ENCODE measurements around the gene ANKS1B.

Gene ANKS1B

DNA sequence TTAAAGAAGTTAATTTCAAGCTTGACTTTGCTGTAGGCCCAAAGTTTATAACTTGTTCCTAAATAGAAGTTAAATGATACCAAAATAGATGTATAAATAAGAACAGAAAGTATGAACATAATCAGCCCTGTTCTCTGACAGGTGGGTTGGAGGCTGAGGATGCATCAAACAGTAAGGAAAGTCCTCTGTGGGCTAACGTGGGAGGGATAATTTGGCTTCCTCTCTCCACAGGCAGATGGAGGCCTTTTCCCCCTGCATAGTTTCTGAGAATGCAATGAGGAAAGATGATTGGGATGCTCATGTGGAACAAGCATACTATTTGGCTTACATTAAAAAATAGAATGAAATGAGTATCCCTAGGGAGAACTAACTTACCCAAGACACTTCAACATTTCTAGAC, 280.7 kb downstream of the ANKS1B start:
- Histone ChIP-seq H3K9ac (ENCODE audit: low read length) (no peak overlapping the region), H3K27me3 (ENCODE audit: control insufficient read depth, insufficient read depth, low read length) (no peaks in the 10 kb centered on the region), H3K4me1 (ENCODE audit: control insufficient read depth, insufficient read depth, low read length) (no peaks in the 10 kb centered on the region), H3K27ac (ENCODE audit: low read depth, low read length) (no peak overlapping the region), H3K36me3 (ENCODE audit: control insufficient read depth, insufficient read depth, low read length) (no peaks in the 10 kb centered on the region), H3K9me3 (ENCODE audit: control insufficient read depth, insufficient read depth, low read depth, low read length) (no peaks in the 10 kb centered on the region), H3K4me3 (ENCODE audit: low read depth, low read length) (no peak overlapping the region)

DNA sequence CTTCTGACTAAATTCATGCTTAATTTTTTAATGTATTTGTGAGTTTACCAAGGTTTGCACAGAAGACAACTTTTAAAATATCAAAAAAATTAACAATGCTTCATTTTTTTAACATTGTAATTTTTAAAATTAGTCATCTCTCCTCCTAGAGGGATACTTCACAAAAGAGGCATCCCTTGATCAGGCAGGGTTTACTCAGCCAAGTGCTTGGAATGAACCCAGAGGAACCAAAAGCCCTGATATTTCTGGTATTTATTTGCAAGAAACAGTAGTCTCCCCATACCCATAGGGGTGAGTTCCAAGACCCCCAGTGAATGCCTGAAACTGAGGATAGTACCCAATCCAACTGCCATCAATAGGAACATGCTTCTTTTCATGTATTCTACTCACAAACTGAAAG, 284.7 kb downstream of the ANKS1B start:
- H3K27ac ChIP-seq (ENCODE audit: low read depth, low read length), result no peak overlapping the region

DNA sequence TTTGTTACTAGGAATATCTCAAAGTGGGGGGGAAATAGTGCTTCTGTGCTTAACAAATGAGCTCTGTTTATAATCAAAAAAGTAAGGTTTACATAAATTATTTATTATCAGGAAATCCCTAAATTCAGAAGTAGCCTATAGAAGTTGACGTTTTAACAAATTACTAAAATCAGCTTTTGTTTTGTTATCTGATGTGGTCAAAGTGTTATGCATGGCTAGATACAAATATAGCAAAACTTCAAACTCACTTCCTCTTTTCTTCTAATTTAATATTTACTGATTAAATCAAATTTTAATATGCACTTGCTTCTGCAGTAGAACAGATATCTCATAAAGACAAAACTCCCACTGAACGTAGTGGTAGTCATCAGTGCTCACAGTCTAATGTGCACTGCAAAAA, 289.7 kb downstream of the ANKS1B start:
- Histone ChIP-seq H3K9ac (ENCODE audit: low read length) (no peak overlapping the region), H3K4me3 (ENCODE audit: low read depth, low read length) (no peak overlapping the region), H3K27me3 (ENCODE audit: control insufficient read depth, insufficient read depth, low read length) (no peaks in the 10 kb centered on the region), H3K27ac (ENCODE audit: low read depth, low read length) (no peak overlapping the region), H3K36me3 (ENCODE audit: control insufficient read depth, insufficient read depth, low read length) (no peaks in the 10 kb centered on the region), H3K4me1 (ENCODE audit: control insufficient read depth, insufficient read depth, low read length) (no peaks in the 10 kb centered on the region), H3K9me3 (ENCODE audit: control insufficient read depth, insufficient read depth, low read depth, low read length) (peaks cover 16% of the 10 kb centered on the region)

More for the DNA sequence above, 284.7 kb downstream of the ANKS1B start:
- Histone ChIP-seq H3K4me1 (ENCODE audit: control insufficient read depth, insufficient read depth, low read length) (no peaks in the 10 kb centered on the region), H3K27me3 (ENCODE audit: control insufficient read depth, insufficient read depth, low read length) (no peaks in the 10 kb centered on the region), H3K9me3 (ENCODE audit: control insufficient read depth, insufficient read depth, low read depth, low read length) (peaks cover 7% of the 10 kb centered on the region; the same call in 1 of the 2 replicates), H3K9ac (ENCODE audit: low read length) (no peak overlapping the region), H3K4me3 (ENCODE audit: low read depth, low read length) (no peak overlapping the region), H3K36me3 (ENCODE audit: control insufficient read depth, insufficient read depth, low read length) (no peaks in the 10 kb centered on the region)

DNA sequence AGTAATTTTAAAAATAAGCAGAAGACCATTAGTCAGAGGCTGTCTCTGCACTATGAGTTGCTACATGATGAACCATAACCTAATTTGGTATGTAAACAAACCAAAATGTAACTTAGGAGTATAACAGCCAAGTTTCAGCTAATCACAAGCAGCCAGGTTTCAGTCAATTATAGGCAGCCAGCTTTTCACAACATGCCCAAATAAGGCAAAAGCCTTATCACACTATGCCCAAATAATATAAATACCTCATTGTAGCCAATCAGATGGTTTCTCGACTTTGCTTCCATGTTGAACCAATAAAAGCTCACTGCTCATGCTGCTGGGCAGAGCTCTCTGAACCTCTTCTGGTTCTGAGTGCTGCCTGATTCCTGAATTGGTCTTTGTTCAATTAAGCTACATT, 298.6 kb downstream of the ANKS1B start:
- H3K27ac ChIP-seq (ENCODE audit: low read depth, low read length), result no peak overlapping the region
- no peak overlapping the region for H3K4me3 ChIP-seq (ENCODE audit: low read depth, low read length)
- no peaks in the 10 kb centered on the region for H3K27me3 ChIP-seq (ENCODE audit: control insufficient read depth, insufficient read depth, low read length)
- no peaks in the 10 kb centered on the region for H3K4me1 ChIP-seq (ENCODE audit: control insufficient read depth, insufficient read depth, low read length)
- H3K9me3 ChIP-seq (ENCODE audit: control insufficient read depth, insufficient read depth, low read depth, low read length), result peaks cover 9% of the 10 kb centered on the region
- H3K36me3 ChIP-seq (ENCODE audit: control insufficient read depth, insufficient read depth, low read length), result no peaks in the 10 kb centered on the region
- H3K9ac ChIP-seq (ENCODE audit: low read length), result no peak overlapping the region

DNA sequence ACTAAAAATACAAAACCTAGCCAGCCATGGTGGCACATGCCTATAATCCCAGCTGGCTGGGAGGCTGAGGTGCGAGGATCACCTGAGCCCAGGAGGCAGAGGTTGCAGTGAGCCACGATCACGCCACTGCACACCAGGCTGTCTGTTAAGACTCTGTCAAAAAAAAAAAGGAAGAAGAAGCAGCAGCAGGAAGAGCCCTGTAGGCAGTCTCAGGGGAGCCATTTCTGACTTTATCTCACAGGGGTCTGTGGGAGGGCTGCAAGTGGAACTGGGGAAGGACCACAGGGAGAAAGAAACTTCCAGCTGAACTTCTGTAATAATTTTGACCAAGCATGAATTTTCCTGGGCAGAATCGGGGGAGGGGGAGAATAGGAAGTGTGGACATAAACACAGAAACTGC, 304.5 kb downstream of the ANKS1B start:
- H3K27me3 ChIP-seq (ENCODE audit: control insufficient read depth, insufficient read depth, low read length), result no peaks in the 10 kb centered on the region
- H3K9ac ChIP-seq (ENCODE audit: low read length), result no peak overlapping the region
- no peaks in the 10 kb centered on the region for H3K36me3 ChIP-seq (ENCODE audit: control insufficient read depth, insufficient read depth, low read length)
- H3K27ac ChIP-seq (ENCODE audit: low read depth, low read length), result no peak overlapping the region
- no peak overlapping the region for H3K4me3 ChIP-seq (ENCODE audit: low read depth, low read length)
- no peaks in the 10 kb centered on the region for H3K4me1 ChIP-seq (ENCODE audit: control insufficient read depth, insufficient read depth, low read length)
- H3K9me3 ChIP-seq (ENCODE audit: control insufficient read depth, insufficient read depth, low read depth, low read length), result peaks cover 3% of the 10 kb centered on the region; the same call in 1 of the 2 replicates

DNA sequence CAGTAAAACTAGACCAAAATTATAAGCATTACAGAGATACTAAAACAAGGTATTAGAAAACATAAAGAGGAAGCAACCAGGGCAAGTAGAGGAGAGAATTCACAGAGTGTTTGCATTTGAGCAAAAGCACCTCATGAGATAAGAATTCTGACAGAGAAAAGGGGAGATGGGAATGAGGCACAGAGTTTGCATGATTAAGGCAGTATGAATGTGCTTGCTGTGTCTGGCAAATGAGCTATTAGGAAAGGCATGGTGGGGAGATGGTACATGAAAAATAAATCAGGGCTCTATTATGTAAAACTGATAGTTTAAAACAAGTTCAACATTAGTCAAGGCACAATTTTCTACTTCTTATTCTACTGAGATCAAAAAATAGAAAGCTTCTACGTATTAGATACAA, 314.1 kb downstream of the ANKS1B start:
- Histone ChIP-seq H3K36me3 (ENCODE audit: control insufficient read depth, insufficient read depth, low read length) (no peaks in the 10 kb centered on the region), H3K9me3 (ENCODE audit: control insufficient read depth, insufficient read depth, low read depth, low read length) (peaks cover 9% of the 10 kb centered on the region), H3K4me3 (ENCODE audit: low read depth, low read length) (no peak overlapping the region), H3K4me1 (ENCODE audit: control insufficient read depth, insufficient read depth, low read length) (peaks cover 6% of the 10 kb centered on the region; the same call in 1 of the 2 replicates), H3K9ac (ENCODE audit: low read length) (no peak overlapping the region), H3K27ac (ENCODE audit: low read depth, low read length) (0 out of 2 replicates have a peak overlapping the region, but pooled peaks have one; percentile 47), H3K27me3 (ENCODE audit: control insufficient read depth, insufficient read depth, low read length) (no peaks in the 10 kb centered on the region)

DNA sequence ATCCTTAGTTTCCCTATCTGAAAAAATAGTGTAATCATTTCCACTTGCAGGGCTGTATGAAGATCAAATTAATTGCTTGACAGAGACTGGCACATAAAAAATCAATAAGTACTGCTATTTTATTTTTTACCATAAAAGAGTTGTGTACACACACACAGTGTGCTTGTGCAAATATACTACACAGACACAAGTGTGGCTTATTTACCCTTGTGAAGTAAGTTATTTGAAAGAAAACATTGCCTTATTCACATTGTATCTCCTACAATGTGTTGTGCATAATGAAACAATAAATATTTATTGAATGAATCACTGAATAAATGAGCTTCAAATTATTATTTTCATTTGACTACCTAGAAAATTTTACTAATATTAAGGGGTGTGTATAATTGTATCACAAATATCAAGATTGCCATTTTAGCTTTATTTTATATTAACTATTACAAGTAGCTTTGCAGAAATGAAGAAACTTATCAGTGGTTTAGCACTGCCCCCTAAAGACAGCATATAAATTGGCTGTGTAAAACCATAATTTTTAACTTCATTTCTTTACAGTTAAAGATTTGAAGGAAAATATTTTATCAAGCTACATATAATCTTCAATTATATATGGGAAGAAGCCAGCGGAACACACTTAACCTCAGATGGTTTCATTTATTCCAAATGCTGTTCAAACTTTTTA, 325.9 kb downstream of the ANKS1B start:
- H3K9me3 ChIP-seq (ENCODE audit: control insufficient read depth, insufficient read depth, low read depth, low read length), result no peaks in the 10 kb centered on the region
- no peak overlapping the region for H3K9ac ChIP-seq (ENCODE audit: low read length)
- H3K36me3 ChIP-seq (ENCODE audit: control insufficient read depth, insufficient read depth, low read length), result no peaks in the 10 kb centered on the region
- H3K27me3 ChIP-seq (ENCODE audit: control insufficient read depth, insufficient read depth, low read length), result no peaks in the 10 kb centered on the region
- H3K4me1 ChIP-seq (ENCODE audit: control insufficient read depth, insufficient read depth, low read length), result no peaks in the 10 kb centered on the region
- H3K27ac ChIP-seq (ENCODE audit: low read depth, low read length), result no peak overlapping the region
- H3K4me3 ChIP-seq (ENCODE audit: low read depth, low read length), result no peak overlapping the region

DNA sequence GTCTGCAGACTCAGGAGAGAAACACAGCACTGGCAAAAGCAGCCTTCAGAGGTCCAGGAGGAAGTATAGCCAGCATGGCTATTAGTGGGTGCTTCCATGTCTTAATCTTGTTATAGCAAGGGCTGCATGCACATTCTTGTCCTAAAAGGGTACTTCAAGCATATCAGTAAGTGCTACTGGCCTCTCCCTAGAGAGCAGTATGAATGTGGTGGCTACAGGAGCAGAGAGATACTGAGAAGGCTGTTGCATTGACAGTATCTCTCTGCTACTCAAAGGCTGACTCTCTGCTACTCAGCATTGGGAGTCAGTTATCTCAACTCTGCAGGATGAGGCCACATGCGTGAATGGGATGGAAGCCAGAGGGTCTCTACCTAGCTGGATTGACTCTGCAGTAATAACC, 335.2 kb downstream of the ANKS1B start:
- Histone ChIP-seq H3K27me3 (ENCODE audit: control insufficient read depth, insufficient read depth, low read length) (no peaks in the 10 kb centered on the region), H3K27ac (ENCODE audit: low read depth, low read length) (no peak overlapping the region), H3K36me3 (ENCODE audit: control insufficient read depth, insufficient read depth, low read length) (no peaks in the 10 kb centered on the region), H3K9ac (ENCODE audit: low read length) (no peak overlapping the region), H3K4me3 (ENCODE audit: low read depth, low read length) (no peak overlapping the region), H3K9me3 (ENCODE audit: control insufficient read depth, insufficient read depth, low read depth, low read length) (no peaks in the 10 kb centered on the region), H3K4me1 (ENCODE audit: control insufficient read depth, insufficient read depth, low read length) (no peaks in the 10 kb centered on the region)

DNA sequence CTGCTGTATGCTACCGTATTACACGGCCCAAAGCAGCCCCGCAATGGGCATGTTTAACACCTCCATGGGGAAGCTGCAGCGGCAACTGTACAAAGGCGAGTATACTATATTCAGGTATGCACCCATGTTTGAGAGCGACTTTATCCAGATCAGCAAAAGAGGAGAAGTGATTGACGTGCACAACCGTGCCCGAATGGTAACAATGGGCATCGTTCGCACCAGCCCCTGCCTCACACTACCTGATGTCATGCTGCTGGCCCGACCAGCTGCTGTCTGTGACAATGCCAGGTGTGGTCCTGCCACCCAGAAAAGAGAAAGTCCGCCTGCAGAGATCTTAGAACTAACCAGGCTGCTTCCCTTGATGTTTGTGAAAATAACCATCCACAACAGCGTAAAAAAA, 336.6 kb downstream of the ANKS1B start:
- H3K27ac ChIP-seq (ENCODE audit: low read depth, low read length), result no peak overlapping the region
- H3K4me1 ChIP-seq (ENCODE audit: control insufficient read depth, insufficient read depth, low read length), result no peaks in the 10 kb centered on the region
- no peaks in the 10 kb centered on the region for H3K36me3 ChIP-seq (ENCODE audit: control insufficient read depth, insufficient read depth, low read length)

DNA sequence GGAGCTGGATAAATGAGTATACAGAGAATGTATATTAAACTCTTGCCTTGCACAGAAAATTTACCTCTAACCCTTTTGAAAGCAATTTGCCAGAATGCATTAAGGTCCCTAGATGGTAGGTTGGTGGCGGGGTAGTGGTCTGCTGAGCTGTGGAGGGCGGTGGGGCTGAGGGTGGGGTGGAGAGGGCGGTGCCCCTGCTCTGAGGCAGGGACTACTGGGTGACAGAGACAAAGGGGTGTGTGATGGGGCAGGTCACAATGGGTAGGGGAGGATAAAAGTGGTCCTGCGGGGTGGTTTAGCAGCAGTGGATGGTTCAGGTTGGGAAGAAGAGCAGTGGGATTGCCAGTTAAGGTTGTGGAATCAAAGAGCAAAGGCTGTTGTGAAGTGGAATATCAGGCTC, 337.3 kb downstream of the ANKS1B start, which contains the start of gene GARIN6:
GARIN6 (plus strand) TSS at position 301 of the 400 bp plus-strand sequence. CDS start 422 bp downstream, outside the sequence.
- H3K9ac ChIP-seq (ENCODE audit: low read length), result no peak within 1 kb of the TSS
- H3K27me3 ChIP-seq (ENCODE audit: control insufficient read depth, insufficient read depth, low read length), result no peaks in the 10 kb centered on the region
- H3K36me3 ChIP-seq (ENCODE audit: control insufficient read depth, insufficient read depth, low read length), result no peaks in the 10 kb centered on the region
- no peak within 1 kb of the TSS for H3K4me3 ChIP-seq (ENCODE audit: low read depth, low read length)
- no peaks in the 10 kb centered on the region for H3K4me1 ChIP-seq (ENCODE audit: control insufficient read depth, insufficient read depth, low read length)
- no peak within 1 kb of the TSS for H3K27ac ChIP-seq (ENCODE audit: low read depth, low read length)
- H3K9me3 ChIP-seq (ENCODE audit: control insufficient read depth, insufficient read depth, low read depth, low read length), result no peaks in the 10 kb centered on the region

More for the DNA sequence above, 336.6 kb downstream of the ANKS1B start:
- no peaks in the 10 kb centered on the region for H3K27me3 ChIP-seq (ENCODE audit: control insufficient read depth, insufficient read depth, low read length)
- no peak overlapping the region for H3K9ac ChIP-seq (ENCODE audit: low read length)
- H3K4me3 ChIP-seq (ENCODE audit: low read depth, low read length), result no peak overlapping the region
- H3K9me3 ChIP-seq (ENCODE audit: control insufficient read depth, insufficient read depth, low read depth, low read length), result no peaks in the 10 kb centered on the region

DNA sequence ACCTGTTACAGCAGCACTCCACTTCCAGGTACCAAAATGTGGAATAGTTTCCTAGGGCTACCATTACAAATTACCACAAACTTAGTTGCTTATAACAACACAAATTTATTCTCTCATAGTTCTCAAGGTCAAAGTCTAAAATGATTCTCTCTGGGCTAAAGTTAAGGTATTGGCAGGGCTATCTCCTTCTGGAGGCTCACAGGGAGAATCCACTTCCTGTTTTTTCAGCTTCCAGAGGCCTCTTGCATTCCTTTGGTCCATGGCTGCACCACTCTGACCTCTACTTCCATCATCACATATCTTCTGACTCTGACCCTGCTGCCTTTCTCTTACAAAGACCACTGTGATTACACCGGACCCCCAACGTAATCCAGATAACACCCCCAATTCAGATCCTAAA, 340.1 kb downstream of the ANKS1B start:
- H3K4me3 ChIP-seq (ENCODE audit: low read depth, low read length), result no peak overlapping the region
- no peaks in the 10 kb centered on the region for H3K27me3 ChIP-seq (ENCODE audit: control insufficient read depth, insufficient read depth, low read length)
- H3K4me1 ChIP-seq (ENCODE audit: control insufficient read depth, insufficient read depth, low read length), result no peaks in the 10 kb centered on the region
- no peak overlapping the region for H3K27ac ChIP-seq (ENCODE audit: low read depth, low read length)
- no peak overlapping the region for H3K9ac ChIP-seq (ENCODE audit: low read length)
- no peaks in the 10 kb centered on the region for H3K36me3 ChIP-seq (ENCODE audit: control insufficient read depth, insufficient read depth, low read length)
- no peaks in the 10 kb centered on the region for H3K9me3 ChIP-seq (ENCODE audit: control insufficient read depth, insufficient read depth, low read depth, low read length)
